ENCODE results near the gene ARHGDIB. TPM values are rescaled to one million over a fixed set of nuclear protein-coding genes. Genes with fewer than 3 reads are reported as not detected.

The ARHGDIB gene
- total RNA-seq, 5 donors from 2014 or later (not counting 1 experiment from before 2014, with no cell fraction given), result 722 to 938 (median 785) TPM

DNA sequence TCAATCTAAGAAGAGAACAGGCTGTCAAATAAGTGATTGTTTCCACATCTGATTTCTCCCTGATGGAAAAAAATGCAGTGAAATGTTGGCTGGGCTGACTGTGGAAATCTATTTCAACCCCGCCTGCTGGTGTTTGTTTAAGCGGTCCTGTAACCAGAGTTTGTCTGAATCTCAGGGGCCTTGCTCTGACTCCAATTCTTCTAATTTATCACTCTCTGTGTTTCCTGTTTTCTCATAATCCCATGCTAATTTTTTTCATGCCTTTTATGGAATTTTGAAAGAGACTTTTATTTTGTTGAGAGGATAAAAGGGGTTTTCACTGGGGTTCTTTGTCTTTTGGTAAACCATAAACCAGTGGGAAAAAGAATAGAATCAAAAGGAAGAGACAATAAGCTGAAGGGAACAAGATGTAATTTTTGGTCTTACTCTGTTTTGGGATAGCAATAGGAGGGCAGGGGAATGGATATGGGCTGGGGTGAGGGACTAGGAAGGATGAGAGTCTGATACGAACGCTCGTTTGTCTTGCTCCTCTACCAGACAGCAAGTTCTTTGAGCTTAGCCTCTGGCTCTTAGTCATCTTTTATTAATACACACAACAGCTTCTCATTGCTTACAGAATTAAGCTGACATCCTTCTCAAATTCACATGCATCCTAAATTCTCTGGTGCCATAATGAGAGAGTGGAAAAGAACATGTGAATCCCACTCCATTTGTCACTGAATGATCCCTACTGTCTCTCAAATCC, 67.7 kb downstream of the ARHGDIB start:
- DNase-seq (no peak), ATAC-seq (replicated peaks in 1 of 4) (no peak)
- no peak overlapping the region for H3K4me3 ChIP-seq (ENCODE audit: control insufficient read depth in 1 of 2, extremely low read depth in 1 of 2, low read length in 1 of 2)
- H3K27ac Mint-ChIP-seq, result no peak overlapping the region
- H3K36me3 Mint-ChIP-seq, result no peaks in the 10 kb centered on the region
- no peaks in the 10 kb centered on the region for H3K4me1 Mint-ChIP-seq
- no peaks in the 10 kb centered on the region for H3K36me3 ChIP-seq (ENCODE audit: control insufficient read depth in 2 of 2, extremely low read depth in 1 of 2, insufficient read depth in 1 of 2, low read length in 1 of 2)
- H3K9me3 Mint-ChIP-seq, result no peaks in the 10 kb centered on the region
- H3K27me3 ChIP-seq (replicated peaks in 1 of 2; ENCODE audit: control insufficient read depth in 2 of 2, extremely low read depth in 1 of 2, insufficient read depth in 2 of 2, low read length in 1 of 2), result no peaks in the 10 kb centered on the region
- H3K4me1 ChIP-seq (ENCODE audit: control insufficient read depth in 1 of 2, extremely low read depth in 1 of 2, insufficient read depth in 2 of 2, low read length in 2 of 2), result no peaks in the 10 kb centered on the region
- WGBS (ENCODE audit: insufficient coverage), result no CpG with 5 or more reads among the region's 5 CpGs
- no peak overlapping the region for H3K4me3 Mint-ChIP-seq
- CTCF ChIA-PET, result interaction anchor here in 1 of 2 donors (0.6 to 1.7 kb wide), 3 partner anchors 14 to 102 kb away, joined by 3 to 6 read pairs (median 3); no protein-coding TSS in a partner anchor
- H3K27ac ChIP-seq (ENCODE audit: low read length), result no peak overlapping the region
- H3K9me3 ChIP-seq, result no peaks in the 10 kb centered on the region
- POLR2A ChIA-PET, result interaction anchor here (0.5 to 0.7 kb wide), 3 partner anchors 11 to 45 kb away, joined by 3 to 4 read pairs (median 4); no protein-coding TSS in a partner anchor
- peaks cover 3% of the 10 kb centered on the region in 2 donors for H3K27me3 Mint-ChIP-seq

DNA sequence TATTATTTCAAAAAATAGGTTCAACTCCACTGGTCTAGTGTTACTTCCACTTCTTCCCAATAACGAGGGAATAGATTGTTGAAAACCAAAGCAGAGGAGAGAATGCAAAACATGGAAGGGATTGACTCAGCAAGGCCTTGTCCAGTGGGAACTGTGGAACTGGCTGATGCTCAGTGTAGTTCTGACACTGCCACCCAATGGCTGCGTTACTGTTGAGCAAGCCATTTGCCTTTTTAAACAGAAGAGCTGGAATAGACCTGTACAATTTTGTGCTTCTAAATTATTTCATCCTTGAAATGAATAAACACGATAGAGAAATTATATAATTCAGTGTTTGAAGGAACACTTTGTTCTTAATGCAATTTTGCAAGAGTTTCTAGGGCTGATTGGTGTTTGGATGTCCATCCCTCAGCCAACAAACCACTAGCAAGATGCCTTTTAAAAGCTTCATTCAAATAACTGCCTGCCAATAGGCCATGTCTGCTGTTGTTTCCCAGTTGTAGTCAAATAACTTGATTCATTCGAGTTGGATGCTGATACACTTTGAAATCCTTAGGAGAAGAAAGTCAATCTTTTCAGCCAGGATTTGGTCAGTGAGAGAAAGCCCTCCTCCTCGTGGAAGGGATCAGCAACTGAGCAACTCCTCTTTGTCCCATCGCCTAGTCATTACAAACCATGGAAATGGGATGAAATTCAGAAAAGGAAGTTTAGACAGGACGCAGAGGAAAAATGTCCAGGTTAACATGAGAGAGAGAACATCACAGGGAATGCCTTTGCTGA, 68.5 kb downstream of the ARHGDIB start:
- no peak overlapping the region for H3K4me3 ChIP-seq (ENCODE audit: control insufficient read depth in 1 of 2, extremely low read depth in 1 of 2, low read length in 1 of 2)
- Mint-ChIP-seq H3K4me1 (no peaks in the 10 kb centered on the region), H3K27ac (no peak overlapping the region), H3K27me3 (peaks cover 3 to 7% of the 10 kb centered on the region in 2 donors), H3K4me3 (no peak overlapping the region), H3K9me3 (no peaks in the 10 kb centered on the region), H3K36me3 (no peaks in the 10 kb centered on the region)
- H3K27me3 ChIP-seq (replicated peaks in 1 of 2; ENCODE audit: control insufficient read depth in 2 of 2, extremely low read depth in 1 of 2, insufficient read depth in 2 of 2, low read length in 1 of 2), result no peaks in the 10 kb centered on the region
- H3K27ac ChIP-seq (ENCODE audit: low read length), result no peak overlapping the region
- no peaks in the 10 kb centered on the region for H3K36me3 ChIP-seq (ENCODE audit: control insufficient read depth in 2 of 2, extremely low read depth in 1 of 2, insufficient read depth in 1 of 2, low read length in 1 of 2)
- POLR2A ChIA-PET, result interaction anchor here in 1 of 2 donors (1.4 kb wide), 1 partner anchor 10 kb away, joined by 5 read pairs; no protein-coding TSS in a partner anchor
- no peak for ATAC-seq (replicated peaks in 1 of 4)
- H3K9me3 ChIP-seq, result no peaks in the 10 kb centered on the region
- 78% methylated on average over 4 of the region's 7 CpGs for WGBS (ENCODE audit: insufficient coverage)
- DNase-seq, result no peak
- CTCF ChIA-PET, result interaction anchor here in 1 of 2 donors (1.0 kb wide), 1 partner anchor 15 kb away, joined by 4 read pairs; no protein-coding TSS in a partner anchor
- no peaks in the 10 kb centered on the region for H3K4me1 ChIP-seq (ENCODE audit: control insufficient read depth in 1 of 2, extremely low read depth in 1 of 2, insufficient read depth in 2 of 2, low read length in 2 of 2)

Other genes with a start within 250 kb of the ARHGDIB start
- gene WBP11, start 158.1 kb downstream of the ARHGDIB start, total RNA-seq, result 100 to 1,000 TPM in 2 of 5 donors, 10 to 100 TPM in 3; 72.6 to 122 (median 80.6) TPM
- 1 to 10 TPM in 2 of 5 donors, under 1 TPM in 2, not detected in 1; 0.50 to 1.4 (median 0.93) TPM for gene C12orf60, start 157.9 kb downstream of the ARHGDIB start, total RNA-seq
- not detected for gene SMCO3, start 147.4 kb downstream of the ARHGDIB start, total RNA-seq
- gene ART4, start 118.1 kb downstream of the ARHGDIB start, total RNA-seq, result not detected
- 1 to 10 TPM; 1.5 to 4.0 (median 2.2) TPM for gene MGP, start 75.7 kb downstream of the ARHGDIB start, total RNA-seq
- gene ERP27, start 23.1 kb downstream of the ARHGDIB start, total RNA-seq, result 10 to 100 TPM; 11.1 to 21.8 (median 14.7) TPM
- not detected for gene PDE6H, start 11.4 kb upstream of the ARHGDIB start, total RNA-seq

All from T-cell (primary cell).